ENCODE measurements around the gene WFIKKN1. TPM values are rescaled to one million over a fixed set of nuclear protein-coding genes. Genes with fewer than 3 reads are reported as not detected.

Gene WFIKKN1
- total and polyA plus RNA-seq, 2 experiments from 2014 or later, result 0.43 to 0.88 TPM

DNA sequence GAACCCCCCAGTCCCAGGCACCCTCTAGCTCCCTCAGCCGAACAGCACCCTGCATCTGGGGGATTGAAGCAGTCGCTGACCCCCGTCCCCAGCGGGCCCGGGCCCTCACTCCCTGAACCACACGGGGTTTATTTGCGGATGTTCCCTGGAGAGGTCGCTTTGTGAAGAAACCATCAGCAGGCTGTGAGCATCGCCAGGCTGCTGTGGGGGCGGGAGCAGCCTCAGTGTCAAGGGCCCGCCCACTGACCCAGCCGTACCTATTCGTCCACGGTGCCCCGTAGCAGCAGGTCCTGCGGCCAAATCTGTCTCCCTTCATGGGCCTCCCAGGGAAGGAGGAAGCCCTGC is 47.3 kb upstream of the WFIKKN1 start:
- no peak overlapping the region for H2AFZ ChIP-seq
- TF ChIP-seq, protein P1, sequence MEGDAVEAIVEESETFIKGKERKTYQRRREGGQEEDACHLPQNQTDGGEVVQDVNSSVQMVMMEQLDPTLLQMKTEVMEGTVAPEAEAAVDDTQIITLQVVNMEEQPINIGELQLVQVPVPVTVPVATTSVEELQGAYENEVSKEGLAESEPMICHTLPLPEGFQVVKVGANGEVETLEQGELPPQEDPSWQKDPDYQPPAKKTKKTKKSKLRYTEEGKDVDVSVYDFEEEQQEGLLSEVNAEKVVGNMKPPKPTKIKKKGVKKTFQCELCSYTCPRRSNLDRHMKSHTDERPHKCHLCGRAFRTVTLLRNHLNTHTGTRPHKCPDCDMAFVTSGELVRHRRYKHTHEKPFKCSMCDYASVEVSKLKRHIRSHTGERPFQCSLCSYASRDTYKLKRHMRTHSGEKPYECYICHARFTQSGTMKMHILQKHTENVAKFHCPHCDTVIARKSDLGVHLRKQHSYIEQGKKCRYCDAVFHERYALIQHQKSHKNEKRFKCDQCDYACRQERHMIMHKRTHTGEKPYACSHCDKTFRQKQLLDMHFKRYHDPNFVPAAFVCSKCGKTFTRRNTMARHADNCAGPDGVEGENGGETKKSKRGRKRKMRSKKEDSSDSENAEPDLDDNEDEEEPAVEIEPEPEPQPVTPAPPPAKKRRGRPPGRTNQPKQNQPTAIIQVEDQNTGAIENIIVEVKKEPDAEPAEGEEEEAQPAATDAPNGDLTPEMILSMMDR (IDR thresholded peaks at IDR 0.05; ENCODE audit: poor library complexity), result no peak
- WGBS (ENCODE audit: low lambda C conversion rate, missing lambda C conversion rate), result 48% methylated on average over 16 of the region's 16 CpGs
- no peaks in the 10 kb centered on the region for H3K36me3 ChIP-seq (replicated peaks; ENCODE audit: insufficient read depth, low read depth)
- no peak for DNase-seq (ENCODE audit: low spot score)
- no peaks in the 10 kb centered on the region for H3K9me2 ChIP-seq (replicated peaks; ENCODE audit: insufficient read depth)
- H3K79me2 ChIP-seq, result peaks cover 17% of the 10 kb centered on the region
- H3K27me3 ChIP-seq, result no peaks in the 10 kb centered on the region
- no peak overlapping the region for H3K4me3 ChIP-seq
- no peak overlapping the region for H3K4me2 ChIP-seq
- H3K4me1 ChIP-seq (ENCODE audit: insufficient read depth), result peaks cover 6% of the 10 kb centered on the region
- no peak overlapping the region for H3K27ac ChIP-seq
- no peaks in the 10 kb centered on the region for H3K9me3 ChIP-seq (ENCODE audit: low read depth)
- no peaks in the 10 kb centered on the region for H4K20me1 ChIP-seq (ENCODE audit: insufficient read depth, poor library complexity, severe bottlenecking)

DNA sequence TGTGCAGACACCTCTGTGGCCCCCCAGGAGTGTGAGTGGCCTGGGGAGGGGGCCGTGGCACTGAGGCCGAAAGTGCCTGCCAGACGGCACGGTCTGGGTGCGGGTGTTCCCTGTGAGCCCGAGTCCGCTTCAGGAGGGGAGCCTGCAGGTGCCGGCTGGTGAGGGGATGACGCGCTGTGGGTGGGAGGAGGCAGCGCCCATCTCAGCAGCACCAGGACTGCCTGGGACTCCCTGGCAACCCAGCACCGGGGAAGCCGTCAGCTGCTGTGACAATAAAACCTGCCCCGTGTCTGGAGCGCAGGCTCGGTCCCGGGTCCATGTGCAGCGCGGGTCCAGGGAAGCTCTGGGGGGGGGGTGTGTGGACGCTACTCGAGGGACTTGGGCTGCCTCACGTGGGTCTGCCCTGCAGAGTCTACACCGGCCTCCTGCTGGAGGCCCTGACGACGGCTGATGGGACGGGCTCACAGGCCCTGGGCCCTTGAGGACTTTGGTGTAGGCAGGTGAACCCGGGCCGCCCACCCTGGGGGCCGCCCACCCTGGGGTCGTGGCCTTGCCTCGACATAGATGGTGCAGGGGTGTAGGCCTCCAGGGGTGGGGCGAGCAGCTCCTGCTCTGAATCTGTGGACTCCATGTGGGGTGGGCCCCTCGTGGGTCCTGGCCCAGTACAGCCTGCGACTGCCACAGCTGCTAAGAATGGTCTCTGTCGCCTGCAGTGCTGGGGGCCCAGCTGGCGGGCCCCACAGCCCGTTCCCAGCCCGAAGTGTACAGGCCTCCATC is 46.8 kb upstream of the WFIKKN1 start:
- Histone ChIP-seq H3K4me3 (no peak overlapping the region), H3K4me1 (ENCODE audit: insufficient read depth) (peaks cover 6% of the 10 kb centered on the region), H3K9me3 (ENCODE audit: low read depth) (no peaks in the 10 kb centered on the region), H3K9me2 (replicated peaks; ENCODE audit: insufficient read depth) (no peaks in the 10 kb centered on the region), H3K27ac (no peak overlapping the region), H3K79me2 (peaks cover 17% of the 10 kb centered on the region), H4K20me1 (ENCODE audit: insufficient read depth, poor library complexity, severe bottlenecking) (no peaks in the 10 kb centered on the region), H3K4me2 (no peak overlapping the region), H3K36me3 (replicated peaks; ENCODE audit: insufficient read depth, low read depth) (no peaks in the 10 kb centered on the region), H3K27me3 (no peaks in the 10 kb centered on the region), H2AFZ (no peak overlapping the region)
- TF ChIP-seq EZH2 (IDR thresholded peaks at IDR 0.05; ENCODE audit: borderline replicate concordance) (no peak), EZH2phosphoT487 (IDR thresholded peaks at IDR 0.05; ENCODE audit: low read depth, severe bottlenecking, unreplicated experiment) (no peak)
- TF ChIP-seq, protein P1 (IDR thresholded peaks at IDR 0.05; ENCODE audit: poor library complexity), result no peak
- WGBS (ENCODE audit: low lambda C conversion rate, missing lambda C conversion rate), result 65% methylated on average over 34 of the region's 38 CpGs
- no peak for DNase-seq (ENCODE audit: low spot score)

DNA sequence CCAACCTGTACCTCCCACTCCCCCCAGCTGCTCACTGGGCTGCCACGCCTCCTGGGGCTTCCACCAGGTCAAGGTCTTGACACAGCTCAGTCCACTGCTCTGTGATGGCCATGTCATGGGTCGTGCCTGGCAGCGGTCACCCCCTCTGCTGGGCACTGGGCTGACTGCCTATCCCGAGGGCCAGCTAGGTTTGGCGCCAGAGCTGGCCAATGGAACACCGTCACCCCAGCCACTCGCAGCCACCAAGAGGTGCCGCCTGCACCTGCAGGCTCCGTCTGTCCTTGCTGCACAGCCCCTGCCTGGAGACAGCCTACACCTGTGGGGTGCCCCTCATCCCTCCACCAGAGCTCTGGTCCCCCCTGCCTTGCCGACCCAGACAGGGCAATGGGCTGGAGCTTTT is 45.4 kb upstream of the WFIKKN1 start:
- 42% methylated on average over 10 of the region's 10 CpGs for WGBS (ENCODE audit: low lambda C conversion rate, missing lambda C conversion rate)
- DNase-seq (ENCODE audit: low spot score), result no peak

More for the DNA sequence above, 45.4 kb upstream of the WFIKKN1 start:
- Histone ChIP-seq H3K4me3 (no peak overlapping the region), H3K79me2 (peaks cover 19% of the 10 kb centered on the region), H3K27ac (no peak overlapping the region), H3K9me2 (replicated peaks; ENCODE audit: insufficient read depth) (no peaks in the 10 kb centered on the region), H3K27me3 (no peaks in the 10 kb centered on the region), H2AFZ (no peak overlapping the region), H4K20me1 (ENCODE audit: insufficient read depth, poor library complexity, severe bottlenecking) (no peaks in the 10 kb centered on the region), H3K4me1 (ENCODE audit: insufficient read depth) (peaks cover 6% of the 10 kb centered on the region), H3K36me3 (replicated peaks; ENCODE audit: insufficient read depth, low read depth) (no peaks in the 10 kb centered on the region), H3K4me2 (no peak overlapping the region), H3K9me3 (ENCODE audit: low read depth) (no peaks in the 10 kb centered on the region)
- TF ChIP-seq EZH2phosphoT487 (IDR thresholded peaks at IDR 0.05; ENCODE audit: low read depth, severe bottlenecking, unreplicated experiment), result no peak
- TF ChIP-seq, protein P1 (IDR thresholded peaks at IDR 0.05; ENCODE audit: poor library complexity), result no peak
- no peak for TF ChIP-seq EZH2 (IDR thresholded peaks at IDR 0.05; ENCODE audit: borderline replicate concordance)
